Glomerular endothelial cell (primary cell): ENCODE data around the gene ENHO. TPM values are rescaled to one million over a fixed set of nuclear protein-coding genes. Genes with fewer than 3 reads are reported as not detected.
"Not testable (repeated sequence)": the region's sequence is repeated elsewhere in the genome, so short reads cannot be mapped to it uniquely, and the experiment has no call there.

ENCODE experiments used
- DNase-seq: peaks from one replicate; pipeline ENCODE4 v3.0.0-alpha.2; 2011; ENCODE audit warnings: low read depth, low spot score; ENCODE audit errors: extremely low read depth
- total RNA-seq: library from RNA; depleted of rRNA; stranded (reverse); fragments of >200 nt; gene quantifications from 2 replicates; pipeline ENCODE4 v1.2.3, GENCODE V29; 2015

Gene ENHO
- total RNA-seq, 1 donor from 2014 or later, result not detected

- DNase-seq, result no peak
Observed at GRCh38 chr9:34536685-34537084, 13.9 kb upstream of the ENHO start.

GRCh38 chr9:34532041-34532440 is 9.3 kb upstream of the ENHO start:
- DNase-seq, result not testable (repeated sequence)

GRCh38 chr9:34526026-34526425 is 3.2 kb upstream of the ENHO start:
- DNase-seq, result no peak

GRCh38 chr9:34524349-34524748 is 1.6 kb upstream of the ENHO start:
- DNase-seq, result no peak

- DNase-seq, result no peak
Observed at GRCh38 chr9:34522091-34522887, 501 bp downstream of the ENHO start.

- DNase-seq, result no peak
Observed at GRCh38 chr9:34521406-34522045, 1.3 kb downstream of the ENHO start.

GRCh38 chr9:34520505-34521385 is 2.0 kb downstream of the ENHO start:
- no peak for DNase-seq

- DNase-seq, result no peak
Observed at GRCh38 chr9:34520096-34520495, 2.7 kb downstream of the ENHO start.

GRCh38 chr9:34519321-34520020 is 3.3 kb downstream of the ENHO start:
- no peak for DNase-seq

GRCh38 chr9:34518896-34519295 is 3.9 kb downstream of the ENHO start:
- DNase-seq, result no peak

GRCh38 chr9:34518110-34518616 is 4.6 kb downstream of the ENHO start:
- DNase-seq, result no peak

- DNase-seq, result no peak
Observed at GRCh38 chr9:34517185-34517584, 5.6 kb downstream of the ENHO start.

GRCh38 chr9:34515959-34516358 is 6.8 kb downstream of the ENHO start:
- no peak for DNase-seq

- no peak for DNase-seq
Observed at GRCh38 chr9:34514816-34515215, 8.0 kb downstream of the ENHO start.

- no peak for DNase-seq
Observed at GRCh38 chr9:34514401-34514800, 8.4 kb downstream of the ENHO start.

- no peak for DNase-seq
Observed at GRCh38 chr9:34513567-34514214, 9.1 kb downstream of the ENHO start.

GRCh38 chr9:34512131-34513078 is 10.4 kb downstream of the ENHO start:
- DNase-seq, result no peak

GRCh38 chr9:34510497-34511468 is 12.0 kb downstream of the ENHO start:
- no peak for DNase-seq
